ENCODE results near the gene TNFRSF13B.
"Not testable (repeated sequence)": the region's sequence is repeated elsewhere in the genome, so short reads cannot be mapped to it uniquely, and the experiment has no call there.

Gene TNFRSF13B

GRCh38 chr17:16971458-16972338 is at the start of gene TNFRSF13B:
Gene TNFRSF13B, minus strand, starts transcription at chr17:16972118. Its CDS starts 43 bp downstream, at chr17:16972075.
- DNase-seq, result no peak

- DNase-seq, result no peak
Measured at GRCh38 chr17:17021194-17021863, 49.4 kb upstream of the TNFRSF13B start.

- DNase-seq, result no peak
Measured at GRCh38 chr17:17020821-17021193, 48.9 kb upstream of the TNFRSF13B start.

- peak; percentile 53 for DNase-seq
Measured at GRCh38 chr17:17019891-17020456, 48.1 kb upstream of the TNFRSF13B start.

- DNase-seq, result no peak
Measured at GRCh38 chr17:17019430-17019762, 47.5 kb upstream of the TNFRSF13B start.

GRCh38 chr17:17018612-17019429 is 46.9 kb upstream of the TNFRSF13B start:
- peak; percentile 94 for DNase-seq

GRCh38 chr17:17018021-17018441 is 46.1 kb upstream of the TNFRSF13B start:
- no peak for DNase-seq

- no peak for DNase-seq
Measured at GRCh38 chr17:17017343-17018014, 45.6 kb upstream of the TNFRSF13B start.

- DNase-seq, result not testable (repeated sequence)
Measured at GRCh38 chr17:17016199-17017197, 44.6 kb upstream of the TNFRSF13B start.

GRCh38 chr17:17015230-17015629 is 43.3 kb upstream of the TNFRSF13B start:
- no peak for DNase-seq

GRCh38 chr17:17014748-17015124 is 42.8 kb upstream of the TNFRSF13B start:
- not testable (repeated sequence) for DNase-seq

GRCh38 chr17:17013828-17014747 is 42.2 kb upstream of the TNFRSF13B start:
- DNase-seq, result not testable (repeated sequence)

- not testable (repeated sequence) for DNase-seq
Measured at GRCh38 chr17:17011043-17011907, 39.4 kb upstream of the TNFRSF13B start.

- DNase-seq, result not testable (repeated sequence)
Measured at GRCh38 chr17:17010545-17011034, 38.7 kb upstream of the TNFRSF13B start.

GRCh38 chr17:17009972-17010371 is 38.1 kb upstream of the TNFRSF13B start:
- not testable (repeated sequence) for DNase-seq

GRCh38 chr17:17008621-17009397 is 36.9 kb upstream of the TNFRSF13B start:
- DNase-seq, result not testable (repeated sequence)

- peak; percentile 45 for DNase-seq
Measured at GRCh38 chr17:17007891-17008290, 36.0 kb upstream of the TNFRSF13B start.

All from NCI-H510A (cell line).